ENCODE measurements around the gene TSPAN5. TPM values are rescaled to one million over a fixed set of nuclear protein-coding genes. Genes with fewer than 3 reads are reported as not detected.

Gene TSPAN5
- total RNA-seq, 1 experiment from 2014 or later = 12.4 TPM

DNA sequence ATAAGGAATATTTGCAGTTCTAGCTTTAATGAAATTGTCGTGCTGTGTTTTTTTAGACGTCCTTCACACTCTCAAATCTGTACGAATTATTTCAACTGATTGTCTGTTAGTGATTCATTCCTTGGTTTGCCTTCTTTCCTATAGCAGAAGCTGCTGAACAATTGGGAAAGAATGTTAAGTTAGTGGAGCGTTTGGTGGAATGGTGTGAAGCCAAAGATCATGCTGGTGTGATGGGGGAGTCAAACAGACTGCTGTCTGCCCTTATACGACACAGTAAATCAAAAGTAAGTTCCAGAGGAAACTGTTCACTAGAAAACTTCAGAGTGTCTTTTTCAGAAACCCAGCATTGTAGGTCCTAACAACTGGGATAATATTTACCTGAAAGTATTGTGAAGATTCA, 237.3 kb downstream of the TSPAN5 start:
- H3K27me3 ChIP-seq (ENCODE audit: insufficient read depth, low read depth) = no peaks in the 10 kb centered on the region
- no peak for TF ChIP-seq EZH2 (IDR thresholded peaks at IDR 0.05; ENCODE audit: low read depth)
- TF ChIP-seq, protein P1, sequence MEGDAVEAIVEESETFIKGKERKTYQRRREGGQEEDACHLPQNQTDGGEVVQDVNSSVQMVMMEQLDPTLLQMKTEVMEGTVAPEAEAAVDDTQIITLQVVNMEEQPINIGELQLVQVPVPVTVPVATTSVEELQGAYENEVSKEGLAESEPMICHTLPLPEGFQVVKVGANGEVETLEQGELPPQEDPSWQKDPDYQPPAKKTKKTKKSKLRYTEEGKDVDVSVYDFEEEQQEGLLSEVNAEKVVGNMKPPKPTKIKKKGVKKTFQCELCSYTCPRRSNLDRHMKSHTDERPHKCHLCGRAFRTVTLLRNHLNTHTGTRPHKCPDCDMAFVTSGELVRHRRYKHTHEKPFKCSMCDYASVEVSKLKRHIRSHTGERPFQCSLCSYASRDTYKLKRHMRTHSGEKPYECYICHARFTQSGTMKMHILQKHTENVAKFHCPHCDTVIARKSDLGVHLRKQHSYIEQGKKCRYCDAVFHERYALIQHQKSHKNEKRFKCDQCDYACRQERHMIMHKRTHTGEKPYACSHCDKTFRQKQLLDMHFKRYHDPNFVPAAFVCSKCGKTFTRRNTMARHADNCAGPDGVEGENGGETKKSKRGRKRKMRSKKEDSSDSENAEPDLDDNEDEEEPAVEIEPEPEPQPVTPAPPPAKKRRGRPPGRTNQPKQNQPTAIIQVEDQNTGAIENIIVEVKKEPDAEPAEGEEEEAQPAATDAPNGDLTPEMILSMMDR (conservative IDR thresholded peaks at IDR 0.05) = no peak
- ChIA-PET POLR2A (ENCODE audit: unreplicated experiment) (interaction anchor here (0.5 kb wide), 1 partner anchor 262 kb away, joined by 3 read pairs; no protein-coding TSS in a partner anchor), CTCF (no interaction called here)
- H3F3A ChIP-seq (ENCODE audit: insufficient read depth, low read depth) = no peaks in the 10 kb centered on the region; the same call in 1 of the 2 replicates
- no peak overlapping the region for H3K27ac ChIP-seq
- intact Hi-C loops (cut with micrococcal nuclease; ENCODE audit: unreplicated experiment) = no loop called here
- H3K4me2 ChIP-seq = no peak overlapping the region
- no peaks in the 10 kb centered on the region for H3K9me2 ChIP-seq (ENCODE audit: insufficient read depth)
- no peak overlapping the region for H2AFZ ChIP-seq
- no peaks in the 10 kb centered on the region for H3K79me2 ChIP-seq (ENCODE audit: low read depth)
- no peaks in the 10 kb centered on the region for H3K4me1 ChIP-seq (replicated peaks; ENCODE audit: insufficient read depth)
- H3K36me3 ChIP-seq (ENCODE audit: low read depth) = peaks cover 15% of the 10 kb centered on the region; the same call in 1 of the 2 replicates
- no peaks in the 10 kb centered on the region; the same call in 1 of the 2 replicates for H3K9me3 ChIP-seq (ENCODE audit: insufficient read depth, low read depth)
- no peak overlapping the region for H3K4me3 ChIP-seq
- no peaks in the 10 kb centered on the region for H4K20me1 ChIP-seq (ENCODE audit: insufficient read depth)
- DNase-seq = no peak
- BruUV-seq (replicated peaks) = no TSS peak
